DND-41 (cell line): Measurements from ENCODE around the gene PPP1CB.

Source experiments
- EZH2 ChIP-seq: IDR thresholded peaks from 3 replicates; pipeline ENCODE4 v1.6.1; 2012; ENCODE audit warnings: borderline replicate concordance, low read depth, mild to moderate bottlenecking, moderate library complexity, low read length, inconsistent platforms; ENCODE audit not compliant: severe bottlenecking
- TF ChIP-seq, protein P1 (sequence below): IDR thresholded peaks from 2 replicates; pipeline ENCODE4 v1.5.1; 2012; ENCODE audit warnings: borderline replicate concordance, low read length, moderate library complexity, mild to moderate bottlenecking; ENCODE audit not compliant: poor library complexity, severe bottlenecking; ENCODE audit errors: extremely low read depth

DNA sequence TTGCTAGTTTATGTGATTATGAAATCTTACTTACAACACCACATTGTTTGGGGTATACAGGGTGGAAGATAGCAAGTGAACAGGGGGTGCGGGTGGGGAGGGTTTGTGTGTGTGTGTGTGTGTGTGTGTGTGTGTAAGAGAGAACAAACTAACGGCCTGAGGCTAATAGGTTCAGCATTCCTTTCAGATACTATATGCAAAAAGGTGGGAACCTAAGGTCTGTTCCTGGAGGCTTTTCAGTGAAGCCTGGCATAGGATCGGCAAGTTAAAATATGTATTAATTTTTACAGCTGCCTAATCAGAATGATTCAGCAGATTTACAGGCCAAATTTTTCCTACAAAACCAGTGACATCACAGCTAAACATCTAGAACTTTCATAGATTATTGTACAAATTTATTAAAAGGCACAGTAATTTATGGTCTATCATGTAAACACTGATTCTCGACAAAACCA is 51.4 kb downstream of the PPP1CB start:
- TF ChIP-seq, protein P1, sequence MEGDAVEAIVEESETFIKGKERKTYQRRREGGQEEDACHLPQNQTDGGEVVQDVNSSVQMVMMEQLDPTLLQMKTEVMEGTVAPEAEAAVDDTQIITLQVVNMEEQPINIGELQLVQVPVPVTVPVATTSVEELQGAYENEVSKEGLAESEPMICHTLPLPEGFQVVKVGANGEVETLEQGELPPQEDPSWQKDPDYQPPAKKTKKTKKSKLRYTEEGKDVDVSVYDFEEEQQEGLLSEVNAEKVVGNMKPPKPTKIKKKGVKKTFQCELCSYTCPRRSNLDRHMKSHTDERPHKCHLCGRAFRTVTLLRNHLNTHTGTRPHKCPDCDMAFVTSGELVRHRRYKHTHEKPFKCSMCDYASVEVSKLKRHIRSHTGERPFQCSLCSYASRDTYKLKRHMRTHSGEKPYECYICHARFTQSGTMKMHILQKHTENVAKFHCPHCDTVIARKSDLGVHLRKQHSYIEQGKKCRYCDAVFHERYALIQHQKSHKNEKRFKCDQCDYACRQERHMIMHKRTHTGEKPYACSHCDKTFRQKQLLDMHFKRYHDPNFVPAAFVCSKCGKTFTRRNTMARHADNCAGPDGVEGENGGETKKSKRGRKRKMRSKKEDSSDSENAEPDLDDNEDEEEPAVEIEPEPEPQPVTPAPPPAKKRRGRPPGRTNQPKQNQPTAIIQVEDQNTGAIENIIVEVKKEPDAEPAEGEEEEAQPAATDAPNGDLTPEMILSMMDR, result no peak
- no peak for TF ChIP-seq EZH2
